HCT116 (cell line): ENCODE results near the gene CDK14.

ENCODE experiments used
- CEBPB ChIP-seq: IDR thresholded peaks from 2 replicates; pipeline ENCODE4 v1.6.1; 2012; ENCODE audit warnings: low read depth
- EZH2 ChIP-seq: fragments of 200-600 bp; sonication (generic); IDR thresholded peaks from 2 replicates; pipeline ENCODE4 v1.6.1; 2017; ENCODE audit warnings: antibody characterized with exemption, mixed run types
- POLR2A ChIP-seq: IDR thresholded peaks from 2 replicates; pipeline ENCODE4 v1.7.0; 2011; ENCODE audit warnings: borderline replicate concordance; ENCODE audit not compliant: insufficient read depth, insufficient read length; ENCODE audit errors: extremely low read depth
- SIN3A ChIP-seq: IDR thresholded peaks from 2 replicates; pipeline ENCODE4 v1.6.1; 2012; ENCODE audit warnings: low read depth

DNA sequence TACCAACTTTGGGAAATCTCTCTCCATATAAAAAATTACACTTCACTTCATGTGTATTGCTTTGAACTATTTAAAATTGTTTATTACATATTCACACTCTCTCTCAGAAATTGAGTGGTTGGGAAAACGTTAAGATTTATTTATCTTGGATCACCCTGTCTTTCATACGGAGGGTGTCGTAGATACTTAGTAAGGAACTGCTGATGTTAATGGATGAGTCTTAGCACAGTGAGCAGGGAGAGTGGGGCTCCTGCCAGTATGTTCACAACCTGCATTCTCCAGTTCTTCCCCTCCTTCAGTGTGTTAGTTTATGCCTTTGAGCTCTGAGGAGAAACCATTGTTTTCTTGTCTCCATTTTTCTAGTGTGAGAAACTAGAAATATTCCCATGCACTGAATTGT lies 67.1 kb downstream of the CDK14 start:
- TF ChIP-seq EZH2, result no peak
- no peak for TF ChIP-seq SIN3A
- TF ChIP-seq POLR2A, result no peak
- TF ChIP-seq CEBPB, result no peak
